CD4-positive, CD25-positive, alpha-beta regulatory T cell (primary cell): ENCODE measurements around the gene TSPEAR. TPM values are rescaled to one million over a fixed set of nuclear protein-coding genes. Genes with fewer than 3 reads are reported as not detected.
A peak's percentile ranks its signal among the peaks of the same experiment; 100 is the strongest.
"Not testable (repeated sequence)": the region's sequence is repeated elsewhere in the genome, so short reads cannot be mapped to it uniquely, and the experiment has no call there.

ENCODE experiments used
- ATAC-seq, 2 donors: fragments of 150-1000 bp; cut with Tn5 transposase; one replicate each; pipeline ENCODE4 v1.10.0; 2021; ENCODE audit warnings: low read depth in 2 of 2, moderate number of reproducible peaks in 2 of 2, moderate library complexity in 1 of 2
- DNase-seq, 3 donors: peaks; one replicate each; pipeline versions ENCODE4 v3.0.0 to v3.0.0-alpha.2; 2012 to 2022; ENCODE audit warnings: mixed read lengths in 1 of 3
- H3K27ac ChIP-seq: one replicate; pipeline ENCODE4 v1.7.0; 2013; ENCODE audit warnings: mild to moderate bottlenecking, low read length; ENCODE audit not compliant: insufficient read depth, poor library complexity, severe bottlenecking
- H3K27me3 ChIP-seq: one replicate; pipeline ENCODE4 v1.7.0; 2013; ENCODE audit warnings: low read length; ENCODE audit not compliant: control insufficient read depth, insufficient read depth
- H3K36me3 ChIP-seq: one replicate; pipeline ENCODE4 v1.7.0; 2013; ENCODE audit warnings: mild to moderate bottlenecking, low read length, moderate library complexity; ENCODE audit not compliant: control insufficient read depth, insufficient read depth
- H3K4me1 ChIP-seq: 2 replicates; pipeline ENCODE4 v1.7.0; 2013; ENCODE audit warnings: mild to moderate bottlenecking, low read length; ENCODE audit not compliant: insufficient read depth, control insufficient read depth, poor library complexity, severe bottlenecking
- H3K4me3 ChIP-seq: one replicate; pipeline ENCODE4 v1.7.0; 2013; ENCODE audit warnings: low read depth, mild to moderate bottlenecking, low read length, moderate library complexity
- H3K9me3 ChIP-seq, 2 experiments: 1 replicate in 1 of 2; 2 replicates in 1 of 2; pipeline ENCODE4 v1.7.0; 2013; ENCODE audit warnings: low read length in 2 of 2, mild to moderate bottlenecking in 1 of 2, moderate library complexity in 1 of 2; ENCODE audit not compliant: control insufficient read depth in 2 of 2
- H3K27ac Mint-ChIP-seq, 3 donors: one replicate each; pipeline ENCODE4 v1.8.0; 2020 to 2022; ENCODE audit warnings: mild to moderate bottlenecking in 3 of 3, mixed read lengths in 3 of 3, moderate library complexity in 2 of 3
- H3K27me3 Mint-ChIP-seq: one replicate; pipeline ENCODE4 v1.8.0; 2022; ENCODE audit warnings: mild to moderate bottlenecking, mixed read lengths
- H3K36me3 Mint-ChIP-seq: one replicate; pipeline ENCODE4 v1.8.0; 2020; ENCODE audit warnings: mixed read lengths
- H3K4me1 Mint-ChIP-seq, 4 donors: one replicate each; pipeline ENCODE4 v1.8.0; 2020 to 2022; ENCODE audit warnings: mixed read lengths in 4 of 4, mild to moderate bottlenecking in 1 of 4
- H3K4me3 Mint-ChIP-seq, 4 donors: one replicate each; pipeline ENCODE4 v1.8.0; 2020 to 2022; ENCODE audit warnings: mild to moderate bottlenecking in 4 of 4, mixed read lengths in 4 of 4, moderate library complexity in 3 of 4
- H3K9me3 Mint-ChIP-seq, 7 donors: one replicate each; pipeline ENCODE4 v1.8.0; 2020 to 2022; ENCODE audit warnings: mixed read lengths in 7 of 7, mild to moderate bottlenecking in 3 of 7, moderate library complexity in 2 of 7
- polyA plus RNA-seq, 4 donors: library from polyadenylated mRNA; unstranded; fragments of 300-500 nt; fragmentation: Illumina TruSeq; gene quantifications; one replicate each; pipeline ENCODE4 v1.2.3, GENCODE V29; 2021
- total RNA-seq: library from RNA; stranded (reverse); gene quantifications from one replicate; pipeline ENCODE4 v1.2.3, GENCODE V29; 2022

The TSPEAR gene
- total and polyA plus RNA-seq, 5 donors from 2014 or later: 0.05 TPM; not detected in 4

DNA sequence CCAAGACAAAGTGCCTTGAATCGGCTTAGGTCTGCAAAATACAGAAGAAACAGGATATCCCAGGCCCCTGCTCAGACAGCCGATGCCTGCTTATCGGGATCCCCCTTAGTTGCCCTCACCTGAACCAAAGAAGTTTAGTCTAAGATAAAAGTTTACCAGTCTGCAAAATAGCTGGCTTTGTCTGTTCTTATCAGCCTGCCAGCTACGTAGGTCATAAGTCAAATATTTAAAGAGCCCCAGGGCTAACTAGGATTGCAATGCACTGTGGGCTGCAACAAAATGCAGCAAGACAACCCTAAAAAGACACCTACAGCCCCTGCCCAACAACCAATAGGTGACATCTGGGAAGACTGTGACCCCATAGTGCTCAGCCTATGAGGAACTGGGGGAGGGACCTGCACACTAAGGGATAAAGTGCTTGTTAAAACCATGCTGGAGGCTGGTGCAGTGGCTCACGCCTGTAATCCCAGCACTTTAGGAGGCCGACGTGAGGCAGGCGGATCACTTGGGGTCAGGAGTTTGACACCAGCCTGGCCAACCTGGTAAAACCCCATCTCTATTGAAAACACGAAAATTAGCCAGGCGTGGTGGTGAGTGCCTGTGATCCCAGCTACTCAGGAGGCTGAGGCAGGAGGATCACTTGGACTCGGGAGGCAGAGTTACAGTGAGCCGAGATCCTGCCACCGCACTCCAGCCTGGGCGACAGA lies 228.6 kb downstream of the TSPEAR start:
- H3K36me3 Mint-ChIP-seq: no peaks in the 10 kb centered on the region
- H3K27me3 Mint-ChIP-seq: peaks cover 9% of the 10 kb centered on the region
- H3K4me3 ChIP-seq: no peak overlapping the region
- no peaks in the 10 kb centered on the region for H3K27me3 ChIP-seq
- H3K4me3 Mint-ChIP-seq: no peak overlapping the region
- no peaks in the 10 kb centered on the region for H3K4me1 ChIP-seq
- DNase-seq (no peak), ATAC-seq (no peak)
- H3K4me1 Mint-ChIP-seq: peaks cover 5 to 27% (median 6%) of the 10 kb centered on the region in 4 donors
- no peaks in the 10 kb centered on the region for H3K36me3 ChIP-seq
- peaks cover 0 to 2% (median 0%) of the 10 kb centered on the region in 7 donors for H3K9me3 Mint-ChIP-seq
- H3K27ac ChIP-seq: no peak overlapping the region
- no peaks in the 10 kb centered on the region for H3K9me3 ChIP-seq
- no peak overlapping the region for H3K27ac Mint-ChIP-seq

DNA sequence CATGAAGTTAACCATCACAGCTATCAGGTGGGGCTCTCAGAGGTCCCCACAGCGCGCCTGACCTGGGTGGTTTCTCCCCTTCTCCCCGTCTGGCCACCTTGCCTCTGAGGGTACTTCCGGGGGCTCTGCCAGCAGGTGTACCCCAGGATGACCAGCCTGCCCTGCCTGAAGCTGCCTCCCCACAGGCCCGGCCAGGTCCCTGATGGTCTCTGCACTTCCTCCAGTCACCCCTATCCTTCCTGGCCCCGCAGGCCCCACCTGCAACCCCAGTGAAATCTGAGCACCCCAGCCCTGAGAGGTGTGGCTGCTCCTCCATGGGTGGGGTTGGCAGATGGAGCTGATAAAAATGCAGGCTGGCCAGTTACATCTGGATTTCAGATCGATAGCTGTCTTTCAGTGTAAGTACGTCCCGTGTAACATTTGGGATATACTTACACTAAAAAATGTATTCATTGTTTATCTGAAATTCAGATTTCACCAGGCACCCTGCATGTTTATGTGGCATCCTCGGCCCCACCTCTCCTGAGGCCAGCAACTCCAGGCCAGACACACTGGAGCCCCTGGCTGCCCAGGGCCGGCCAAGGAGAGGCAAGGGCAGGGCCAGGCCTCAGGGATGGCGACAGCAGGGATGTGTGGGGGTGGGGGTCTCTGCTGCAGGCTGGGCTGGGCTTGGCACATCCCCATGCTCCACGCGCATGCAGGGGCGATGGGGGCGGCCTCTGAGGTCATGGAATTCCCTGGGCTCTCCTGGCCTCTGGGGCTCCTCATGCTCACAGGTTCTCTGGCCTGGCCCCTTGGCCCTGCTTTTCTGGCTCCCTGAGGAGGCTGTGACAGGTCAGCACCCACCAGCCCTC lies 230.9 kb downstream of the TSPEAR start:
- H3K27ac Mint-ChIP-seq: peak overlapping the region in 1 of 3 donors; percentile 72
- H3K9me3 Mint-ChIP-seq: no peaks in the 10 kb centered on the region
- H3K27me3 ChIP-seq: no peaks in the 10 kb centered on the region
- no peak overlapping the region for H3K4me3 ChIP-seq
- H3K4me1 Mint-ChIP-seq: peaks cover 5 to 18% (median 6%) of the 10 kb centered on the region in 4 donors
- H3K36me3 ChIP-seq: no peaks in the 10 kb centered on the region
- H3K9me3 ChIP-seq: no peaks in the 10 kb centered on the region
- DNase-seq (no peak), ATAC-seq (no peak)
- no peak overlapping the region for H3K27ac ChIP-seq
- no peaks in the 10 kb centered on the region for H3K36me3 Mint-ChIP-seq
- H3K4me3 Mint-ChIP-seq: no peak overlapping the region
- H3K4me1 ChIP-seq: no peaks in the 10 kb centered on the region
- peaks cover 9% of the 10 kb centered on the region for H3K27me3 Mint-ChIP-seq

DNA sequence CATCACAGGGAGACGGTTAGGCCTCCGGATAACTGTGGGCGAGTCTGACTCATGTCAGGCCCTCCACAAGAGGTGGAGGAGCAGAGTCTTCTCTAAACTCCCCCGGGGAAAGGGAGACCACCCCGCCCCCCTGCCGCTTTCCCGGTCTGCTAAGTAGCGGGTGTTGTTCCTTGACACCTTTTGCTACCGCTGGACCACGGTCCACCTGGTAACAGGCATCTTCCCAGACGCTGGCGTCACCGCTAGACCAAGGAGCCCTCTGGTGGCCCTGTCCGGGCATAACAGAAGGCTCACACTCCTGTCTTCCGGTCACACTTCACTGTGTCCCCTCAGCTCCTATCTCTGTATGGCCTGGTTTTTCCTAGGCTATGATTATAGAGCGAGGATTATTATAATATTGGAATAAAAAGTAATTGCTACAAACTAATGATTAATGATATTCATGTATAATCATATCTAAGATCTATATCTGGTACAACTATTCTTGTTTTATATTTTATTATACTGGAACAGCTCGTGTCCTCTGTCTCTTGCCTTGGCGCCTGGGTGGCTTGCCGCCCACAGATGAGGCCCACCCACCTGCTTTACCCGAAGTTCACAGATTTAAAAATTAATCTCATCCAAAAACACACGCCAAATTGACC lies 231.7 kb downstream of the TSPEAR start:
- H3K27ac ChIP-seq, H3K9me3 ChIP-seq, H3K27me3 ChIP-seq, H3K4me3 ChIP-seq, H3K9me3 Mint-ChIP-seq, H3K4me1 ChIP-seq, H3K27me3 Mint-ChIP-seq, ATAC-seq, H3K36me3 Mint-ChIP-seq, H3K36me3 ChIP-seq: not testable (repeated sequence)
- Mint-ChIP-seq H3K4me1 (peaks cover 5 to 15% (median 6%) of the 10 kb centered on the region in 4 donors), H3K4me3 (peak overlapping the region in 3 of 4 donors; percentile 21 to 66 (median 33)), H3K27ac (peak overlapping the region in 1 of 3 donors; percentile 72)
- peak in 2 of 3 donors; percentile 23 to 40 for DNase-seq

DNA sequence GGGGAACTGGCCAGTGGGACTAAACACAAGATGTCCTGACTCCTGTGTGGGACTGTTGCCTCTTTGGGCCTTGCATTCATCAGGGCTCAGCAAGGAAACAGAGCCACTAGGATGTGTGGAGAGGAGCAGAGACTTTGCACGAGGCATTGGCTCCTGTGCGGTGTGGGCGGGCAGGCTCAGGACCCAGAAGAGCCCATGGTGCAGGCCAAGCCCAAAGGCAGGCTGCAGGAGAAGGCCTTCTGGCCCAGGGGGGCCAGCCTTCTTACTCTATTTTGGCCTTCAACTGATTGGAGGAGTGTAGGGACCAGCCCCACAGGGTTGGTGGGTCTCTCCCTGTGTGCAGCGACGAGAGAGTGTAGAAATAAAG lies 232.6 kb downstream of the TSPEAR start:
- Histone ChIP-seq H3K4me1 (no peaks in the 10 kb centered on the region), H3K4me3 (no peak overlapping the region), H3K36me3 (no peaks in the 10 kb centered on the region), H3K27me3 (no peaks in the 10 kb centered on the region), H3K9me3 (no peaks in the 10 kb centered on the region), H3K27ac (no peak overlapping the region)
- Mint-ChIP-seq H3K4me1 (peaks cover 5 to 11% (median 6%) of the 10 kb centered on the region in 4 donors), H3K4me3 (no peak overlapping the region), H3K9me3 (no peaks in the 10 kb centered on the region), H3K36me3 (no peaks in the 10 kb centered on the region), H3K27me3 (no peaks in the 10 kb centered on the region), H3K27ac (peak overlapping the region in 2 of 3 donors; percentile 69 to 72)
- DNase-seq (no peak), ATAC-seq (no peak)

DNA sequence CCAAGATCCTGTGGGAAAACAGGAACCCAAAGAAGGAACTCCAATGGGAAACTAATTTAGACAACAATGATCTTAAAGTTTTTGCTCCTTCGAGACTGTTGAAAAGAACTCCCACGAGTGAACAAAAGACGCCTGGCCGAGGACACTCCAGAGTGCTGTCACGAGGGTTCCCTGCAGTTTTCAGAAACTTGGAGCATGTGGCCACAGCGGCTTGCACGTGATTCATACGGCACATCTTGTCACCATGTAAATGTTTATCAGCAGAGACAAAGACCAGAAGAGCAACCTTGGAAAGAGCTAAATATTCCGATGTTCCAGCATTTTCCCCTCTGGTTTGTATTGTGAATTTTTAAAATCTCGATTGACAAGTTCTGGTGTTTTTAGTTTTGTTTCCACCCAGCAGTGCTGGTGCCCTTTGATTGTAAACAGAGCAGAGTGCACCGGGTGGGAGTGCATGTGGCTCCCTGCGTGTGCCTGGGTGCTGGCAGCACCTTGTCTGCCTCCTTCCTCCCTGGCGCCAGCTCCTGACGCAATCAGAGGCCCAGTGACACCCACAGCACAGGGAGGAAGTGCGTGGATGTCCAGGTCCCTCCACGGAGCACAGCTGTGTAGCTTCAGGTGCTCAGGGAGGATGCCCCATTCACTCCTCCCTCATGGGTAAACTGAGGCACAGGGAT lies 233.1 kb downstream of the TSPEAR start:
- DNase-seq (no peak), ATAC-seq (no peak)
- Mint-ChIP-seq H3K9me3 (no peaks in the 10 kb centered on the region), H3K36me3 (no peaks in the 10 kb centered on the region), H3K27me3 (no peaks in the 10 kb centered on the region), H3K4me1 (peaks cover 5 to 11% (median 6%) of the 10 kb centered on the region in 4 donors), H3K27ac (no peak overlapping the region), H3K4me3 (peak overlapping the region in 1 of 4 donors; percentile 10)
- Histone ChIP-seq H3K27ac (no peak overlapping the region), H3K9me3 (no peaks in the 10 kb centered on the region), H3K36me3 (no peaks in the 10 kb centered on the region), H3K4me1 (no peaks in the 10 kb centered on the region), H3K4me3 (no peak overlapping the region), H3K27me3 (no peaks in the 10 kb centered on the region)

DNA sequence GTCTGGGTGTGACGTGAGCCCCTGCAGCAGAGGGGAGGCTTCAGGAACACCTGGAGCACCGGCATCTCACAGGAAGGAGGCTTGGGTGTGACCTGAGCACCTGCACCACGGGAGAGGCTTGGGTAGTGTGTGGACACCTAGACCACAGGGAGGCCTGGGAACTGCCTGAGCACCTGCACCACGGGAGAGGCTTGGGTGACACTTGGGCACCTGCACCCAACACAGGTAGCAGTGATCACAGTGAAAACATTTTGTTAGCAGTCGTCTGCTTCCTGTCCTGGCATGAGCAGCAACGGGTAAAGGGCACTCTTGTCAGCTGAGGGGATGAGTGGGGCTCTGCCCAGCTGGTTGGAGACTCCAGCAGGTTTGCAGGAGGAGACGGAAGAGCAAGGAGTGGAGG lies 233.7 kb downstream of the TSPEAR start:
- H3K4me3 ChIP-seq: no peak overlapping the region
- H3K27me3 ChIP-seq: no peaks in the 10 kb centered on the region
- no peaks in the 10 kb centered on the region for H3K27me3 Mint-ChIP-seq
- no peak for ATAC-seq
- H3K36me3 ChIP-seq: no peaks in the 10 kb centered on the region
- no peaks in the 10 kb centered on the region for H3K9me3 Mint-ChIP-seq
- no peak overlapping the region for H3K27ac ChIP-seq
- no peak overlapping the region for H3K27ac Mint-ChIP-seq
- H3K9me3 ChIP-seq: no peaks in the 10 kb centered on the region
- DNase-seq: no peak
- H3K4me3 Mint-ChIP-seq: peak overlapping the region in 1 of 4 donors; percentile 10
- H3K4me1 Mint-ChIP-seq: peaks cover 5 to 11% (median 6%) of the 10 kb centered on the region in 4 donors
- H3K36me3 Mint-ChIP-seq: no peaks in the 10 kb centered on the region
- H3K4me1 ChIP-seq: no peaks in the 10 kb centered on the region

DNA sequence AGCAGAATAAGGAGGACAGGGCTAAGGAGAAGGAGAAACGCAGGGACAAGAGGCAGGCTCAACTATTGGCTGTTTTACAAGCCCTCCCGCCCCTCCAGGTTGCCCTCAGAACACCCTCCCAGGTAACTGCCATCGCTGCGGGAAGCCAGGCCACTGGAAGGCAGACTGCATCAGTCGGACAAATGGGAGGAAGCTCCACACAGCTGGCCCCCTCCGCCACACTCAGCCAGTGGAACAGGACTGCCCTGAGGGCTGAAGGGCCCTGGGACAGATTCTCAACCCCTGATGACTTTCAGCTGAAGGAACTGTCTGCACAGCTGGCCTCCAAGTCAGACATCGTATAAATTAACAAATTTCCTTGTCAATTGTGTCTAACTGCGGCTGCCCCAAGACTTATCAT lies 234.2 kb downstream of the TSPEAR start:
- peaks cover 5 to 11% (median 6%) of the 10 kb centered on the region in 4 donors for H3K4me1 Mint-ChIP-seq
- no peaks in the 10 kb centered on the region for H3K27me3 Mint-ChIP-seq
- H3K9me3 ChIP-seq: no peaks in the 10 kb centered on the region
- no peak overlapping the region for H3K4me3 ChIP-seq
- H3K36me3 ChIP-seq: no peaks in the 10 kb centered on the region
- ATAC-seq (no peak), DNase-seq (no peak)
- no peak overlapping the region for H3K27ac Mint-ChIP-seq
- no peaks in the 10 kb centered on the region for H3K9me3 Mint-ChIP-seq
- H3K4me1 ChIP-seq: no peaks in the 10 kb centered on the region
- H3K27me3 ChIP-seq: no peaks in the 10 kb centered on the region
- H3K36me3 Mint-ChIP-seq: no peaks in the 10 kb centered on the region
- no peak overlapping the region for H3K4me3 Mint-ChIP-seq
- H3K27ac ChIP-seq: no peak overlapping the region
